VCaP (cell line): ENCODE data around the gene REEP3.

Experiments used
- H3K27ac ChIP-seq: fragments of 450-650 bp; 2 replicates; pipeline ENCODE4 v1.5.1; 2017
- TF ChIP-seq, protein P1 (sequence below): fragments of 450-650 bp; conservative IDR thresholded peaks from 2 replicates; pipeline ENCODE4 v1.5.1; 2017; ENCODE audit warnings: mild to moderate bottlenecking, moderate library complexity

Gene REEP3

DNA sequence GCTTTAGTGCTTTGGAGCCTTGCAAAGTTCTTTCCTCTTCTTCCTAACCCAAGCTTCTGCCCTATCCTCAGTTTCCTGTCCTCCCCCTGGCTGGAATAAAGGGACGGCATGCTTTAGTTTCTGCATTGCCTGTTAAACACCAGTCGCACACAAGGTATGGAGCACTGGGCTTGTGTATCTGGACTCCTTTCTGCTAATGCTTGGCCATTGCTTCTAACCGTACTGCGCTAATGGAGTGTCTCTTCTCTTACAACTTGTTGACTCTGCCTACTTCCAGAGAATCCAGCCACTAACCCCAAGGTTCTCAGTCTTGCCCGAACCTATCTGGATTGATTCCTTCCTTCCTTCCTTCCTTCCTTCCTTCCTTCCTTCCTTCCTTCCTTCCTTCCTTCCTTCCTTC lies 120.6 kb downstream of the REEP3 start:
- H3K27ac ChIP-seq = no peak overlapping the region
- TF ChIP-seq, protein P1, sequence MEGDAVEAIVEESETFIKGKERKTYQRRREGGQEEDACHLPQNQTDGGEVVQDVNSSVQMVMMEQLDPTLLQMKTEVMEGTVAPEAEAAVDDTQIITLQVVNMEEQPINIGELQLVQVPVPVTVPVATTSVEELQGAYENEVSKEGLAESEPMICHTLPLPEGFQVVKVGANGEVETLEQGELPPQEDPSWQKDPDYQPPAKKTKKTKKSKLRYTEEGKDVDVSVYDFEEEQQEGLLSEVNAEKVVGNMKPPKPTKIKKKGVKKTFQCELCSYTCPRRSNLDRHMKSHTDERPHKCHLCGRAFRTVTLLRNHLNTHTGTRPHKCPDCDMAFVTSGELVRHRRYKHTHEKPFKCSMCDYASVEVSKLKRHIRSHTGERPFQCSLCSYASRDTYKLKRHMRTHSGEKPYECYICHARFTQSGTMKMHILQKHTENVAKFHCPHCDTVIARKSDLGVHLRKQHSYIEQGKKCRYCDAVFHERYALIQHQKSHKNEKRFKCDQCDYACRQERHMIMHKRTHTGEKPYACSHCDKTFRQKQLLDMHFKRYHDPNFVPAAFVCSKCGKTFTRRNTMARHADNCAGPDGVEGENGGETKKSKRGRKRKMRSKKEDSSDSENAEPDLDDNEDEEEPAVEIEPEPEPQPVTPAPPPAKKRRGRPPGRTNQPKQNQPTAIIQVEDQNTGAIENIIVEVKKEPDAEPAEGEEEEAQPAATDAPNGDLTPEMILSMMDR = no peak

DNA sequence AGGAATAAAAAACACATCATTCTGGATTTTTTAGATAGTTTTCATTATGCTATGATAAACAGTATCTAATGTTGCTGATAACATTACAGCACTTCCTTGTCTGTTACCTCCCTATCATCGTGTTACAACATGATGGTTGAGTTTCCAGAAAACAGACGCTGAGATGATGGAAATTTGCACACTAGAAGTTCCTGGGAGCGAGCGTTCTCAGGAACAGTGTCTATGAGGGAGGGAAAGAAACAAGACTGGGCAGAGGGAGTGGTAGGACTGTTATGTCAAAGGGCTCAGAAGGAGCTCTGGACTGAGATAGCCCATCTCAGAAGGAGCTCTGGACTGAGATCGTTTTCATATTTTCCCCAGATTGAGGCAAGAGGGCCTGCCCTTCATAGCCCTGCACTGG lies 121.6 kb downstream of the REEP3 start:
- no peak overlapping the region for H3K27ac ChIP-seq

GRCh38 chr10:63644418-63645142 lies 123.4 kb downstream of the REEP3 start:
- no peak overlapping the region for H3K27ac ChIP-seq
- TF ChIP-seq, protein P1 = no peak

More for the DNA sequence above, 121.6 kb downstream of the REEP3 start:
- TF ChIP-seq, protein P1 = no peak

DNA sequence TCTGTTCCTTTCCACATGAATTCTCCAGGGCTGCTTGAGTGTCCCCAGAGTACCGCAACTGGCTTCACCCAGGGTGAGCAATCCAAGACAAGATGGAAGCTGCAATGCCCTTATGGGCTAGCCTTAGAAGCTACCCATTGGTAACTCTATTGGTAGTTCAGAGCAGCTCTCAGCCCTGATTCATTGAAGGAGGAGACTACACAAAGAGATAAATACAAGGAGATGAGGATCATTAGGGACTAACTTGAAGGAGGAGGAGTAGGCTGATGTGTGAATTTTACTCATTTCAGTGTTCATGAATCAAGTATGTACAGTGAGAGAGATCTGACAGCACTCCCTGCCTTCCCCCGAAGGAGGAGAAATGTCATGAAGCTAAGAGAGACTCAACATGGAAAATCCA lies 124.0 kb downstream of the REEP3 start:
- TF ChIP-seq, protein P1 = no peak
- no peak overlapping the region for H3K27ac ChIP-seq

- TF ChIP-seq, protein P1 = no peak
- H3K27ac ChIP-seq = no peak overlapping the region
These were observed 125.3 kb downstream of the REEP3 start for GRCh38 chr10:63646491-63646890.

GRCh38 chr10:63651864-63652263 lies 130.7 kb downstream of the REEP3 start:
- TF ChIP-seq, protein P1 = no peak
- H3K27ac ChIP-seq = no peak overlapping the region

DNA sequence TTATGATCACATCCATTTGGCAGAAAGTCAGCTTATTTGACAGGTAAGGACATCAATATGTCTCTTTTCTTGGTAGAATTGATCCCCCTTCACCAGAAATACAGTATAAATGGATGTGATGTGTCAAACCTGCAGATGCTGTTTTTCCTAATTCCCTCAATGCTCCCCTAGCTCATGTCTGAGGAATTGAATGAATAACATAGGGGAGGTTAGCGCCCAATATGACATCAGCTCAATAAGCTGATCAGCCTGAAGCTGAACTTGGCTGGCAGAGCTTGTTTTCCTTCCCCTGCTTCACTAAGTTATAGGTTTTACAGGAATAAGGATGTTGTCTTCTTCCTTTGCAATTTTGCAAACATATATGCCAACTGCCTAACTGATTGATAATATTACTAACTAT lies 132.5 kb downstream of the REEP3 start:
- TF ChIP-seq, protein P1 = no peak
- peak overlapping the region; percentile 52 for H3K27ac ChIP-seq
